ENCODE measurements around the gene PTH1R. TPM values are rescaled to one million over a fixed set of nuclear protein-coding genes. Genes with fewer than 3 reads are reported as not detected.
A peak's percentile ranks its signal among the peaks of the same experiment; 100 is the strongest.

The PTH1R gene
- total RNA-seq, 1 donor = not detected

- peak overlapping the region; percentile 48 for H3K4me3 ChIP-seq (ENCODE audit: low read depth, low read length)
- TF ChIP-seq CTCF (IDR thresholded peaks at IDR 0.05; ENCODE audit: insufficient read depth, low read length) = no peak
- DNase-seq (ENCODE audit: low read depth) = peak; percentile 82
These were observed 32.1 kb upstream of the PTH1R start for GRCh38 chr3:46845397-46845859.

- peak overlapping the region; percentile 48 for H3K4me3 ChIP-seq (ENCODE audit: low read depth, low read length)
- peak; percentile 60 for DNase-seq (ENCODE audit: low read depth)
- peak; percentile 26 for TF ChIP-seq CTCF (IDR thresholded peaks at IDR 0.05; ENCODE audit: insufficient read depth, low read length)
These were observed 31.5 kb upstream of the PTH1R start for GRCh38 chr3:46845860-46846623.

GRCh38 chr3:46846624-46847542, 30.6 kb upstream of the PTH1R start:
- no peak for DNase-seq (ENCODE audit: low read depth)
- no peak for TF ChIP-seq CTCF (IDR thresholded peaks at IDR 0.05; ENCODE audit: insufficient read depth, low read length)
- H3K4me3 ChIP-seq (ENCODE audit: low read depth, low read length) = no peak overlapping the region

GRCh38 chr3:46847744-46848143, 29.8 kb upstream of the PTH1R start:
- TF ChIP-seq CTCF (IDR thresholded peaks at IDR 0.05; ENCODE audit: insufficient read depth, low read length) = no peak
- peak; percentile 14 for DNase-seq (ENCODE audit: low read depth)
- H3K4me3 ChIP-seq (ENCODE audit: low read depth, low read length) = no peak overlapping the region

- TF ChIP-seq CTCF (IDR thresholded peaks at IDR 0.05; ENCODE audit: insufficient read depth, low read length) = peak; percentile 69
These were observed 29.1 kb upstream of the PTH1R start for GRCh38 chr3:46848271-46849044.

GRCh38 chr3:46849045-46849631, 28.4 kb upstream of the PTH1R start:
- no peak overlapping the region for H3K4me3 ChIP-seq (ENCODE audit: low read depth, low read length)
- no peak for TF ChIP-seq CTCF (IDR thresholded peaks at IDR 0.05; ENCODE audit: insufficient read depth, low read length)
- no peak for DNase-seq (ENCODE audit: low read depth)

More at GRCh38 chr3:46848271-46849044, 29.1 kb upstream of the PTH1R start:
- DNase-seq (ENCODE audit: low read depth) = peak; percentile 94
- H3K4me3 ChIP-seq (ENCODE audit: low read depth, low read length) = no peak overlapping the region
